ENCODE results near the gene ANXA5.

The ANXA5 gene

DNA sequence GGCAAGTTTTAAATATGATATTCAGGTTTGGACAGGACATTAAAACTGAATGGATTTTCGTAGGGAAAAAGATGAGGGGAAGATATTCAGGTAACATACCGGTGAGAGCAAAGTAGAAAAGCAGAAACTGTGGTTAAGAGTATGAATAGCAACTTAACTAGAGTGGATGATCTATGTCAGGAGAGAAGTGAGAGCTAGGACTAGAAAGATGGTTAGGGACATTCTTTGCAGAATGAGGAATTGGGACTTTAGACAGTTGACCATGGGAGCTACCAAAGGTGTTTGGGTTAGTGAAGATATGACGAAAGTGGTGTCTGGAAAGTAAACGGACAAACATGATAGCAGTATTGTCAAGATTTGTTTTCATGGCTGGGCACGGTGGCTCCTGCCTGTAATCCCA is 45.2 kb downstream of the ANXA5 start:
- no peak for DNase-seq (ENCODE audit: extremely low spot score, insufficient read length, low read depth)

DNA sequence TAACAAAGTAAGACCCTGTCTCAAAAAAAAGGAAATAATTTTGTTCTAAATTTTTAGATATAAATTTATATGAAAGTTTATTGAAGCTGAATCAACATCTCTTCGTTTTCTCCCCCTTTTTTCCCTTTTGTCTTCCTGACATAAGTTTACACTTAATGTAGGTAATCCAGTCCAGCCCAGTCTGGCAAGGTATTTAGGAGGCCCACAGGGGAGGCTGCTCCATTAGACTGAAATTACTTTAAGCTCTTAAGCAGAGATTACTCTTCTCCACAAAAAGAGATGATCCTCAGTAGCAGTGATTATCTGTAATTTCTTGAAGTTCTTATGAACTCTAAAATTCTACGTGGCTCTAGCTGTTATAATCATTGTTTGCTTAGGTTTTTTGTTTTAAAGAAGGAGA is 46.0 kb downstream of the ANXA5 start:
- DNase-seq (ENCODE audit: extremely low spot score, insufficient read length, low read depth), result no peak
- FAIRE-seq, result no peak

More for the DNA sequence above, 45.2 kb downstream of the ANXA5 start:
- FAIRE-seq, result no peak

DNA sequence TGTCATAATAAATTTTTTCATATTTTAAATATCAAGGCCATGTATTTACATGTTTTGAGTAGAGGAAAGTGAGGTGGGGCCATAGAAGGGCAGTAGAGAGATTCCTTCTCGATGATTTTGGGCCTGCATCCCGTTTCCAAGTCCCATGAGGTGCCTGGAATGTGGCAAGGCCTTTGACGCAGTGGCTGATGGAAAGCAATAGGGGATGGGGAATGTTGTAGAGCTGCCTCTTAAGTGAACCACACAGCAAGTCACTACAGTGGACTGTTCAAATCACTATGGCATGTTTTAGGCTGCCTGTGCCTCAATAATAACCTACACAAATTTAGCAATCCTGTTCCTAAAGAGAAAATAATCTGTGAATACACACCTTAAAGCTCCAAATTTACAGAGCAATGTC is 48.3 kb downstream of the ANXA5 start:
- FAIRE-seq (no peak), DNase-seq (ENCODE audit: extremely low spot score, insufficient read length, low read depth) (no peak)

DNA sequence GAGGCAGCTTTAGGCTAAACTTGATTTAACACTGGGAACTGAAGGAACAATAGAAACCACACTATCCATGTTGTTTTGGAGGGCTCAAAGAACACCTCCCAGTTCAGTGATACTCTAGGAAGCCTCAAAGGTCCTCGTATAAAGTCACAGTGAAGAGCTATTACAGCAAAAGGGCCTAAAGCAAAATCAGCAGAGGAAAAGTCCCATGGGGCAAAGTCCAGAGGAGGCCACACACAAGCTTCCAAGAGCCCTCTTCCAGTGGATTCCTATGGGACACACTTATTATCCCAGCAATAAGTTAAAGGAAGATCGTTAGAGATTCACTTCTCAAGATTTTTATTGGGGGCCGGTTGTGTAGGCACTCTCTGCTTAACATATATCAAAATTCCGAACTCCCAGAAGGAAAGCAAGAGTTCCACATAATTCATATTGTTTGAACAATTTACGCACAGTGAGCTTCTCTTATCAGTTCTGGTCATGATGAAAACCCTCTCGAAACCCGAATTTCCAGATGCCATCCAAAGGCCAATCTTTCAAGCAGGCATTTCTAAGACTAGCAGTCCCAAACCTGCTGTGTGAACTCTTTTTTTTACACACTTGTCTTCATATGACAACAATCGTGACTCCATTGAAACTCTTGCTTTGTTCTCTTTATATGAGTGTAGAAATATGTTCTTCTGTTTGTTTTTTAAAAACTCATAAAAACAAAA is 53.7 kb downstream of the ANXA5 start:
- FAIRE-seq, result no peak
- no peak for DNase-seq (ENCODE audit: extremely low spot score, insufficient read length, low read depth)

DNA sequence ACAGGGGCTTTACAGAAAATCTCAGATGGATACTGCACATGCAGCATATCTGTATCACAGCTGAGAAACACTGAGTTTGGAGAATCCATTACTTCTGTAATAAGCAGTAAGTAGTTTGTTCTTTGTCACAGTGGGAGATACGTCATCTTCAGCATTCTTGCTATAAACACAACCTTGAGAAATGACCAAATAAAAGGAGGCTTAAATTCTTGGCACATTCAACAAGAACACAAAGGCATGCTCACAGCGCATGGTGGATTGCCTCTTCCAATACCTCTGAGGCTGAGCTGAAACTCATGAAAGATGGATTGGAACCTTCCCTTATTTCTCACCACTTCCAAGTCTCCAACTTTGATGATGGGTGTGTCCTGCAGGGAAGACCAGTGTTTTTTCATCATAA is 54.5 kb downstream of the ANXA5 start:
- DNase-seq (ENCODE audit: extremely low spot score, insufficient read length, low read depth) (no peak), FAIRE-seq (no peak)

DNA sequence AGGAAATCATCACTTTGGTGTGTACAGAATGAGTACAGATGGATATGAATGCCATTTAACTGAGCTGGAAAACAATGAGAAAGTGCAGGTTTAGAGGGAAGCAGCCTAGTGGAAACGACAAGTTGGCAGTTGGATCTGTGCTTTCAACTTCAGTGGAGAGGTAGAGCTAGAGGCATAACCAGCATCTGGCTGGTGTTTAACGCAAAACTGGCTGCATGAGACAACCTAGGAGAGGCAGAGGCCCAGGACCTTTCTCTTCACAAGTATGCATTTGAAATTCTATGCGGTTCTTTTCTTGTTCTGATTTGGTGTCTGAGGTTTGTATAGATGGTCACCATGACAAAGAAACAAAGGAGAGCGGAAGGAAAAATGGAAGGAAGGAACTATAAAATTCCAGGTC is 63.1 kb downstream of the ANXA5 start:
- DNase-seq (ENCODE audit: extremely low spot score, insufficient read length, low read depth) (no peak), FAIRE-seq (no peak)

DNA sequence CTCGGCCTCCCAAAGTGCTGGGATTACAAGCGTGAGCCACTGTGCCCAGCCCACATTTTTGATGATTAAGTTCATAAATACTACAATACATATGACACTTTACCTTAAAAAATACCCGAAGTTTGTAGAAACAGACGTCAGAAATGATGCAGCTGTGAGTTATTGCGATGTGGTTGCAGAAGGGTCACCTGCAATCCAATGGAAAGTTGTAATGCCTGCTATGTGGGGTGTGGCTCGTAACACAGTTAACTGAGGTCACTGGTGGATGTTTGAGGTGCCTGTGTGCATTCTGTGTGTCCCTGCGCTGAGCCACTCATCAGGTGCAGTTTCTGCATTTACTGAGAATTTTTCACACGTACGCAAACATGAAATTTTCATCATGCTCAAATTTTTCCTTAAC is 64.1 kb downstream of the ANXA5 start:
- no peak for FAIRE-seq
- DNase-seq (ENCODE audit: extremely low spot score, insufficient read length, low read depth), result no peak
